ENCODE measurements around the gene GTF3C1.

DNA sequence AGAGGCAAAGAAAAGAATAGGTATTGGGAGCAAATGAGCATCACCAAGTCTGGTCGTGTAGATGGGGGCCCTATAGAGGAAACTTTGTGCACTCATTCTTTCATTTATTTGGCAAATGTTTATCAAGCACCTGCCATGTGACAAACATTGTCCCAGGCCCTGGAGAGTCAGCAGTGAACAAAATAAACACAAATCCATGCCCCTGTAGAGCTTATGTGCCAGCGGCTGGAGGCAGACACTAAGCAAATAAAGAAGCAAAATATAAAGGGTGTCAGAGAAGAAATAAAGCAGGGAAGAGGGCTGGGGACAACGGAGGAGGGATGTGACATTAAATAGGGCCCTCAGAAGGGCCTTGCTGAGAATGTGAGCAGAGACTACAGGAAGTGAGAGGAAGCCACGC is 45.8 kb upstream of the GTF3C1 start:
- TF ChIP-seq EZH2 (IDR thresholded peaks at IDR 0.05; ENCODE audit: borderline replicate concordance, insufficient read depth, low read length, poor library complexity, severe bottlenecking) (no peak), EP300 (conservative IDR thresholded peaks at IDR 0.05; ENCODE audit: poor library complexity, severe bottlenecking) (no peak), SMC3 (conservative IDR thresholded peaks at IDR 0.05; ENCODE audit: poor library complexity) (no peak), MXI1 (conservative IDR thresholded peaks at IDR 0.05; ENCODE audit: poor library complexity, severe bottlenecking) (no peak), POLR2AphosphoS5 (IDR thresholded peaks at IDR 0.05) (no peak), RAD21 (conservative IDR thresholded peaks at IDR 0.05) (no peak), TAF1 (IDR thresholded peaks at IDR 0.05; ENCODE audit: low read depth) (no peak)
- TF ChIP-seq, protein P1, sequence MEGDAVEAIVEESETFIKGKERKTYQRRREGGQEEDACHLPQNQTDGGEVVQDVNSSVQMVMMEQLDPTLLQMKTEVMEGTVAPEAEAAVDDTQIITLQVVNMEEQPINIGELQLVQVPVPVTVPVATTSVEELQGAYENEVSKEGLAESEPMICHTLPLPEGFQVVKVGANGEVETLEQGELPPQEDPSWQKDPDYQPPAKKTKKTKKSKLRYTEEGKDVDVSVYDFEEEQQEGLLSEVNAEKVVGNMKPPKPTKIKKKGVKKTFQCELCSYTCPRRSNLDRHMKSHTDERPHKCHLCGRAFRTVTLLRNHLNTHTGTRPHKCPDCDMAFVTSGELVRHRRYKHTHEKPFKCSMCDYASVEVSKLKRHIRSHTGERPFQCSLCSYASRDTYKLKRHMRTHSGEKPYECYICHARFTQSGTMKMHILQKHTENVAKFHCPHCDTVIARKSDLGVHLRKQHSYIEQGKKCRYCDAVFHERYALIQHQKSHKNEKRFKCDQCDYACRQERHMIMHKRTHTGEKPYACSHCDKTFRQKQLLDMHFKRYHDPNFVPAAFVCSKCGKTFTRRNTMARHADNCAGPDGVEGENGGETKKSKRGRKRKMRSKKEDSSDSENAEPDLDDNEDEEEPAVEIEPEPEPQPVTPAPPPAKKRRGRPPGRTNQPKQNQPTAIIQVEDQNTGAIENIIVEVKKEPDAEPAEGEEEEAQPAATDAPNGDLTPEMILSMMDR (IDR thresholded peaks at IDR 0.05; ENCODE audit: poor library complexity, severe bottlenecking): no peak
- TF ChIP-seq, protein P2, sequence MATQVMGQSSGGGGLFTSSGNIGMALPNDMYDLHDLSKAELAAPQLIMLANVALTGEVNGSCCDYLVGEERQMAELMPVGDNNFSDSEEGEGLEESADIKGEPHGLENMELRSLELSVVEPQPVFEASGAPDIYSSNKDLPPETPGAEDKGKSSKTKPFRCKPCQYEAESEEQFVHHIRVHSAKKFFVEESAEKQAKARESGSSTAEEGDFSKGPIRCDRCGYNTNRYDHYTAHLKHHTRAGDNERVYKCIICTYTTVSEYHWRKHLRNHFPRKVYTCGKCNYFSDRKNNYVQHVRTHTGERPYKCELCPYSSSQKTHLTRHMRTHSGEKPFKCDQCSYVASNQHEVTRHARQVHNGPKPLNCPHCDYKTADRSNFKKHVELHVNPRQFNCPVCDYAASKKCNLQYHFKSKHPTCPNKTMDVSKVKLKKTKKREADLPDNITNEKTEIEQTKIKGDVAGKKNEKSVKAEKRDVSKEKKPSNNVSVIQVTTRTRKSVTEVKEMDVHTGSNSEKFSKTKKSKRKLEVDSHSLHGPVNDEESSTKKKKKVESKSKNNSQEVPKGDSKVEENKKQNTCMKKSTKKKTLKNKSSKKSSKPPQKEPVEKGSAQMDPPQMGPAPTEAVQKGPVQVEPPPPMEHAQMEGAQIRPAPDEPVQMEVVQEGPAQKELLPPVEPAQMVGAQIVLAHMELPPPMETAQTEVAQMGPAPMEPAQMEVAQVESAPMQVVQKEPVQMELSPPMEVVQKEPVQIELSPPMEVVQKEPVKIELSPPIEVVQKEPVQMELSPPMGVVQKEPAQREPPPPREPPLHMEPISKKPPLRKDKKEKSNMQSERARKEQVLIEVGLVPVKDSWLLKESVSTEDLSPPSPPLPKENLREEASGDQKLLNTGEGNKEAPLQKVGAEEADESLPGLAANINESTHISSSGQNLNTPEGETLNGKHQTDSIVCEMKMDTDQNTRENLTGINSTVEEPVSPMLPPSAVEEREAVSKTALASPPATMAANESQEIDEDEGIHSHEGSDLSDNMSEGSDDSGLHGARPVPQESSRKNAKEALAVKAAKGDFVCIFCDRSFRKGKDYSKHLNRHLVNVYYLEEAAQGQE (IDR thresholded peaks at IDR 0.05; ENCODE audit: borderline replicate concordance): no peak
